Stimulated activated naive CD8-positive, alpha-beta T cell treated with anti-CD3 and anti-CD28 coated beads, Interleukin-15, Interleukin-2, amounts not matched to agents 100 ng/mL and 50 ng/mL, for 24 hours (primary cell): ENCODE measurements around the gene TDG.
"Not testable (repeated sequence)": the region's sequence is repeated elsewhere in the genome, so short reads cannot be mapped to it uniquely, and the experiment has no call there.

ENCODE experiments used
- H3K27ac Mint-ChIP-seq: one replicate; pipeline ENCODE4 v1.8.0; 2021; ENCODE audit warnings: mild to moderate bottlenecking, mixed read lengths
- H3K27me3 Mint-ChIP-seq: one replicate; pipeline ENCODE4 v1.8.0; 2021; ENCODE audit warnings: mixed read lengths
- H3K36me3 Mint-ChIP-seq: one replicate; pipeline ENCODE4 v1.8.0; 2021; ENCODE audit warnings: low read depth, mixed read lengths
- H3K4me1 Mint-ChIP-seq: one replicate; pipeline ENCODE4 v1.8.0; 2021; ENCODE audit warnings: low read depth, mixed read lengths
- H3K4me3 Mint-ChIP-seq: one replicate; pipeline ENCODE4 v1.8.0; 2021; ENCODE audit warnings: mild to moderate bottlenecking, mixed read lengths
- H3K9me3 Mint-ChIP-seq: one replicate; pipeline ENCODE4 v1.8.0; 2021; ENCODE audit warnings: mixed read lengths

Gene TDG

DNA sequence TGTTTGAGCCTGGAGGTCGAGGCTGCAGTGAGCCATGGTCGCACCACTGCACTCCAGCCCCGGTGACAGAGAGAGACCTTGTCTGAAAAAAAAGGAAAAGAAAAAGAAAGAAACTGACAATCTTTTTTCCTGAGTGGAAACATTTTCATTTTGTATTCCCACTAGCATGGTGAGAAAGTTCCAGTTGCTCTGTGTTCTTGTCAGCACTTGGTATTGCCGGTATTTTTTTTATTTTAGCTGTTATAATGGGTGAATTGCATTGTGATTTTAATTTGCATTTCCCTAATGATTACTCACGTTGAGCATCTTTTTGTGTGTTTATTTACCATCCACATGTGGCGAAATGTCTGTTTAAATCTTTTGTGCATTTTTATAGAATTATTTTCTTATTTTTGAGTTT lies 58.7 kb downstream of the TDG start:
- no peaks in the 10 kb centered on the region for H3K9me3 Mint-ChIP-seq
- H3K27ac Mint-ChIP-seq: no peak overlapping the region
- H3K36me3 Mint-ChIP-seq: no peaks in the 10 kb centered on the region
- no peaks in the 10 kb centered on the region for H3K4me1 Mint-ChIP-seq
- no peak overlapping the region for H3K4me3 Mint-ChIP-seq
- H3K27me3 Mint-ChIP-seq: peaks cover 30% of the 10 kb centered on the region

- H3K9me3 Mint-ChIP-seq: no peaks in the 10 kb centered on the region
- H3K4me3 Mint-ChIP-seq: no peak overlapping the region
- H3K36me3 Mint-ChIP-seq: no peaks in the 10 kb centered on the region
- no peak overlapping the region for H3K27ac Mint-ChIP-seq
- H3K4me1 Mint-ChIP-seq: no peaks in the 10 kb centered on the region
- peaks cover 18% of the 10 kb centered on the region for H3K27me3 Mint-ChIP-seq
These were observed 60.1 kb downstream of the TDG start for GRCh38 chr12:104025771-104026170.

DNA sequence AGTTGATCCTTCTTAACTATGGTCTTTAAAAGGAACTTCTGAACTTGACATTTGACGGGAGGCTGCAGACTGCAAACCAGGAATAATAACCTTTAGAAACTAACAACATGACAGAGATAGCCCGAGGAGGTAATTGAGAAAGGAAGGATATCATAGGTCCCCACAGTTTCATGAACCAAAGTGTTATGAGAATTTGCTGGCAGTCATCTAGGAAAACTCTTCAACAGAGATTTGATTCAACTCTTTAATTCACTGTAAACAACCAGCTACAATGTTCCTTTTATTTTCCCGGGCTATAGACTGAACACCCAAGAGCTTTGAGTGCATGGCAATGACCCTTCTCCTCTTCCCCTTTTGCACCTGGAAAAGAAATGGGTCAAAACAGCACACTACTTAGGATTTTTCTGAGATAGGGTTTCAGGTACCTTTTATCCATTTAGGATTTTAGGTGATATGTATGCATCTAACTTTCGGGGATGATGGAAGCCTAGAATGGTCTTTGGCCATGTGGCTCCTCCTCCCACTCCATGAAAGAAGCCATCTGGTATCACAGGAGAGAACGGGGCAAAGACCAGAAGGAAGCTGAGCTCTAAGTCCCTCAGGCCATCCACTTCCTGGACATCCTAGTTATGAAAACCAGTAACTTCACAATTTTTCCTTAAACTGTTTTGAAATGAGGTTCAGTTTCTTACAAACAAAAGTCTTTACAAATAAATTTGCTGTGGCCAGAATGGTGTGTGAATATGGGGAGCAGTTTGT lies 61.3 kb downstream of the TDG start:
- no peak overlapping the region for H3K27ac Mint-ChIP-seq
- H3K4me3 Mint-ChIP-seq: no peak overlapping the region
- H3K9me3 Mint-ChIP-seq: no peaks in the 10 kb centered on the region
- H3K36me3 Mint-ChIP-seq: no peaks in the 10 kb centered on the region
- H3K4me1 Mint-ChIP-seq: no peaks in the 10 kb centered on the region
- peaks cover 17% of the 10 kb centered on the region for H3K27me3 Mint-ChIP-seq

GRCh38 chr12:104030596-104030995 lies 64.9 kb downstream of the TDG start:
- not testable (repeated sequence) for H3K4me3 Mint-ChIP-seq, H3K27ac Mint-ChIP-seq, H3K36me3 Mint-ChIP-seq, H3K9me3 Mint-ChIP-seq, H3K4me1 Mint-ChIP-seq
- H3K27me3 Mint-ChIP-seq: peaks cover 18% of the 10 kb centered on the region

DNA sequence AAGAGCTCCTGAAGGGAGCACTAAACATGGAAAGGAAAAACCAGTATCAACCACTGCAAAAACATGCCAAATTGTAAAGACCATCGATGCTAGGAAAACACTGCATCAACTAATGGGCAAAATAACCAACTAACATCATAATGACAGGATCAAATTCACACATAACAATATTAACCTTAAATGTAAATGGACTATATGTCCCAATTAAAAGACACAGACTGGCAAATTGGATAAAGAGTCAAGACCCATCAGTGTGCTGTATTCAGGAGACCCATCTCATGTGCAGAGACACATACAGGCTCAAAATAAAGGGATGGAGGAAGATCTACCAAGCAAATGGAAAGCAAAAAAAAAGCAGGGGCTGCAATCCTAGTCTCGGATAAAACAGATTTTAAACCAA lies 70.5 kb downstream of the TDG start:
- not testable (repeated sequence) for H3K4me1 Mint-ChIP-seq, H3K36me3 Mint-ChIP-seq
- H3K27me3 Mint-ChIP-seq: peaks cover 12% of the 10 kb centered on the region

More for the DNA sequence above, 70.5 kb downstream of the TDG start:
- not testable (repeated sequence) for H3K9me3 Mint-ChIP-seq, H3K4me3 Mint-ChIP-seq, H3K27ac Mint-ChIP-seq
